Lung (tissue), 12 donors: Measurements from ENCODE around the gene OPCML. TPM values are rescaled to one million over a fixed set of nuclear protein-coding genes. Genes with fewer than 3 reads are reported as not detected.
A peak's percentile ranks its signal among the peaks of the same experiment; 100 is the strongest.

Experiments used
- ATAC-seq: fragments of 200-7000 bp; cut with Tn5 transposase; one replicate; pipeline ENCODE4 v1.9.1; 2020; ENCODE audit warnings: moderate number of reproducible peaks; ENCODE audit not compliant: insufficient read depth, low FRiP score
- DNase-seq, 3 donors: peaks; one replicate each; pipeline ENCODE4 v3.0.0-alpha.2; 2013 to 2017
- H3K27ac ChIP-seq, 2 donors: one replicate each; pipeline ENCODE4 v1.5.1; 2013; ENCODE audit warnings: mild to moderate bottlenecking in 2 of 2, moderate library complexity in 2 of 2, control low read depth in 1 of 2, inconsistent platforms in 1 of 2, low read depth in 1 of 2, low read length in 1 of 2
- H3K27me3 ChIP-seq, 3 donors: one replicate each; pipeline ENCODE4 v1.5.1; 2013; ENCODE audit warnings: low read length in 2 of 3; ENCODE audit not compliant: control insufficient read depth in 3 of 3, insufficient read depth in 3 of 3
- H3K36me3 ChIP-seq, 4 donors: one replicate each; pipeline ENCODE4 v1.5.1; 2013; ENCODE audit warnings: low read length in 4 of 4, mild to moderate bottlenecking in 1 of 4, moderate library complexity in 1 of 4; ENCODE audit not compliant: control insufficient read depth in 4 of 4, insufficient read depth in 4 of 4
- H3K4me1 ChIP-seq, 5 donors: one replicate each; pipeline ENCODE4 v1.5.1; 2013; ENCODE audit warnings: low read length in 5 of 5, mild to moderate bottlenecking in 2 of 5, moderate library complexity in 1 of 5; ENCODE audit not compliant: control insufficient read depth in 5 of 5, insufficient read depth in 5 of 5
- H3K4me3 ChIP-seq: one replicate; pipeline ENCODE4 v1.5.1; 2013; ENCODE audit warnings: mild to moderate bottlenecking, control low read depth, moderate library complexity
- H3K9ac ChIP-seq, 2 donors: one replicate each; pipeline ENCODE4 v1.5.1; 2013; ENCODE audit warnings: low read length in 2 of 2, control low read depth in 1 of 2; ENCODE audit not compliant: insufficient read depth in 1 of 2
- H3K9me3 ChIP-seq, 4 donors: one replicate each; pipeline ENCODE4 v1.5.1; 2013; ENCODE audit warnings: low read length in 3 of 4, mild to moderate bottlenecking in 1 of 4, moderate library complexity in 1 of 4; ENCODE audit not compliant: control insufficient read depth in 4 of 4, insufficient read depth in 3 of 4
- WGBS, 2 donors: extraction: QIAGEN DNeasy Blood & Tissue Kit; methylation state at CpG; one replicate each; pipeline ENCODE4 v1.1.7; 2013; 5-methylcytosine and 5-hydroxymethylcytosine counted together
- polyA plus RNA-seq, 2 donors: library from polyadenylated mRNA; stranded (reverse); fragments of 200-250 nt; gene quantifications; one replicate each; pipeline ENCODE4 v1.2.1, GENCODE V29; 2013
- total RNA-seq, 2 donors: library from RNA; depleted of rRNA in 1 of 2; stranded (reverse); fragments of >200 nt in 1 of 2; gene quantifications; one replicate each; pipeline ENCODE4 v1.2.1, GENCODE V29; 2014 to 2021
- TF ChIP-seq, protein P1 (sequence below): IDR thresholded peaks from 2 replicates; pipeline ENCODE4 v1.5.1; 2012; ENCODE audit warnings: mild to moderate bottlenecking; ENCODE audit errors: control extremely low read depth, extremely low read depth
- donor health status: control.
- donor health status: control.
- donor health status: Bipolar disorder and iron deficiency.
- donor health status: healthy.
- donor health status: DM: yes; HTN: yes; CAD: no.

OPCML gene
- total and polyA plus RNA-seq, 4 donors = 0.49 to 0.74 TPM; not detected in 2

DNA sequence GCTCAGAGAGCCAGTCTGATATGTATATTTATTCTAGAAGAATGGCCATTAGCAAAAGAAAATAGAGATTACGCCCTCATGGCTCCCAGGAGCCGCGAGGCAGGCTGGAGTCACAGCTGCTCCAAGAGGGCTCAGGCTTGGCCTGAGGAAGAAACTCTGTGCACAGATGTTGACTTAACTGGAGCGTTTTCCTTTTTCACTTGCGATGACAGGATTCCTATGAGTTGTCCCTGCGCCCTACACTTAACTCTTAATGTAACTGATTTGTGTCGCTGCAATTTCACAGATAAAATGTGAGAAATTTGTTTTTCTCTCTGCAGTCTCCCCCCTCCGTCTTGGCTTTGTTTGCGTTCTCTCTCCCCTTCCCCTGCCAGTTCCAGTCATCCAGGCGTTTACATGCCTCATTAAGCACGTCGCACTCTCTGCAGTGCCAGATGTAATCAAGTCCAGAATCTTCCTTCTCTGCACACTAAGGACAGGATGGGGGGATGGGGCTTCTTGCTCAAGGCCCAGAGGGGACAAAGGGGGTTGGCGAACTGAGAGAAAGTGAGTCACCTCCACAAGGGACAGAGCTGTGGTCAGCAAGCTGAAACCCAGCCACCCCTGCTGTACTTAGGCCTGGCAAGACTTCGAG, 1101.8 kb downstream of the OPCML start:
- TF ChIP-seq, protein P1, sequence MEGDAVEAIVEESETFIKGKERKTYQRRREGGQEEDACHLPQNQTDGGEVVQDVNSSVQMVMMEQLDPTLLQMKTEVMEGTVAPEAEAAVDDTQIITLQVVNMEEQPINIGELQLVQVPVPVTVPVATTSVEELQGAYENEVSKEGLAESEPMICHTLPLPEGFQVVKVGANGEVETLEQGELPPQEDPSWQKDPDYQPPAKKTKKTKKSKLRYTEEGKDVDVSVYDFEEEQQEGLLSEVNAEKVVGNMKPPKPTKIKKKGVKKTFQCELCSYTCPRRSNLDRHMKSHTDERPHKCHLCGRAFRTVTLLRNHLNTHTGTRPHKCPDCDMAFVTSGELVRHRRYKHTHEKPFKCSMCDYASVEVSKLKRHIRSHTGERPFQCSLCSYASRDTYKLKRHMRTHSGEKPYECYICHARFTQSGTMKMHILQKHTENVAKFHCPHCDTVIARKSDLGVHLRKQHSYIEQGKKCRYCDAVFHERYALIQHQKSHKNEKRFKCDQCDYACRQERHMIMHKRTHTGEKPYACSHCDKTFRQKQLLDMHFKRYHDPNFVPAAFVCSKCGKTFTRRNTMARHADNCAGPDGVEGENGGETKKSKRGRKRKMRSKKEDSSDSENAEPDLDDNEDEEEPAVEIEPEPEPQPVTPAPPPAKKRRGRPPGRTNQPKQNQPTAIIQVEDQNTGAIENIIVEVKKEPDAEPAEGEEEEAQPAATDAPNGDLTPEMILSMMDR = no peak
- no peaks in the 10 kb centered on the region for H3K27me3 ChIP-seq
- H3K4me1 ChIP-seq = peaks cover 0 to 32% (median 23%) of the 10 kb centered on the region in 5 donors
- no peak overlapping the region for H3K9ac ChIP-seq
- 29% methylated on average over 14 of the region's 14 CpGs for WGBS, 2 donors
- DNase-seq (peak; percentile 64 to 83 (median 83)), ATAC-seq (no peak)
- no peak overlapping the region for H3K27ac ChIP-seq
- H3K4me3 ChIP-seq = no peak overlapping the region
- no peaks in the 10 kb centered on the region for H3K36me3 ChIP-seq
- peaks cover 0 to 4% (median 0%) of the 10 kb centered on the region in 4 donors for H3K9me3 ChIP-seq

DNA sequence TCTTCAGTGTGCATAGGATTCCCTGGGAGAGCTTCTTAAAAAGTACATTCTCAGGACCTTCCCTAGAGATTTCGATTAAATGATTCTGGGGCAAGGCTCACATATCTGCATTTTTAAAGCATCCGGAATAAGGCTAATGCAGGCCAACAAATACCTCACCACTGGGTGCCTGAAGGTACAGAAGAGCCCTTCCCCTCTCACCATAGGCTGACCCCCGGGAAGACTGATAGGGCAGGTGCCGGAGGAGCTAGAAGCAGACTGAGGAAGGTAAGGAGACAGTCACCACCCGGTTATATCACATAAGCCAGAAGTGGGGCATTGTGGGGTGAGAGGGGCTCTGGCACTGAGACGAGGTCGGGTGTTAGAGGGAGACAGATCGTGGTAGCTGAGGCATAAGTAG, 1102.6 kb downstream of the OPCML start:
- TF ChIP-seq, protein P1 = no peak
- no peak for ATAC-seq
- WGBS, 2 donors = 84 to 87% methylated on average over 8 of the region's 8 CpGs

DNA sequence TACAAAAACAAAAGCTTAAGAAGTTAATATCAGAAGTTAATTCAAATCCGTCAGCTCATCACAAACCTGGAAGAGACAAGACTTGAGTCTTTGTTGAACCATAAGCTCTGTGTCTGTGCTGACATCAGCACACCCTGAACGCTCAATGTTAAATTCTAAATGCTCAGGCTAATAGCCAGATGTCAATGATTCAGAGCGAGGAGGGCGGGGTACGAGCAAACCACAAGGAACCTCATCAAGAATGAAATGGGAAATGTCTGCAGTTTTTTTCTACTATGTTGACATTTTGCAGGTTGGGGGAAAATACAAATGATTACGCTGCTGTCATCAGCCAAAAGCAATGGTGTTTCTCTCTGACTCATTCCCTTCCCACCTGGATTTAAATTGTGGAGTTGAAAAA, 1104.7 kb downstream of the OPCML start:
- DNase-seq = no peak

More for the DNA sequence above, 1102.6 kb downstream of the OPCML start:
- Histone ChIP-seq H3K4me1 (peaks cover 0 to 32% (median 23%) of the 10 kb centered on the region in 5 donors), H3K4me3 (no peak overlapping the region), H3K27me3 (peaks cover 0 to 3% (median 0%) of the 10 kb centered on the region in 3 donors), H3K27ac (no peak overlapping the region), H3K36me3 (no peaks in the 10 kb centered on the region), H3K9me3 (peaks cover 0 to 4% (median 0%) of the 10 kb centered on the region in 4 donors), H3K9ac (no peak overlapping the region)
- DNase-seq = no peak

More for the DNA sequence above, 1104.7 kb downstream of the OPCML start:
- Histone ChIP-seq H3K27ac (no peak overlapping the region), H3K9ac (no peak overlapping the region), H3K36me3 (no peaks in the 10 kb centered on the region), H3K27me3 (peaks cover 0 to 3% (median 0%) of the 10 kb centered on the region in 3 donors), H3K4me1 (peaks cover 0 to 32% (median 23%) of the 10 kb centered on the region in 5 donors), H3K9me3 (peaks cover 0 to 6% (median 0%) of the 10 kb centered on the region in 4 donors), H3K4me3 (no peak overlapping the region)
- TF ChIP-seq, protein P1 = no peak
- no peak for ATAC-seq
- WGBS, 2 donors = 77 to 89% methylated on average over 6 of the region's 6 CpGs
